GM08714 (cell line): ENCODE data around the gene PRUNE2.
"Not testable (repeated sequence)": the region's sequence is repeated elsewhere in the genome, so short reads cannot be mapped to it uniquely, and the experiment has no call there.

ENCODE experiments used
- H3K4me3 ChIP-seq: fragments of 200-500 bp; sonication (Bioruptor generic); 2 replicates; pipeline ENCODE4 v1.5.1; 2014; ENCODE audit warnings: mild to moderate bottlenecking, low read length, inconsistent platforms
- ZNF274 ChIP-seq: IDR thresholded peaks from 2 replicates; pipeline ENCODE4 v1.6.1; 2012; ENCODE audit warnings: mild to moderate bottlenecking, low read depth, low read length

PRUNE2 gene

DNA sequence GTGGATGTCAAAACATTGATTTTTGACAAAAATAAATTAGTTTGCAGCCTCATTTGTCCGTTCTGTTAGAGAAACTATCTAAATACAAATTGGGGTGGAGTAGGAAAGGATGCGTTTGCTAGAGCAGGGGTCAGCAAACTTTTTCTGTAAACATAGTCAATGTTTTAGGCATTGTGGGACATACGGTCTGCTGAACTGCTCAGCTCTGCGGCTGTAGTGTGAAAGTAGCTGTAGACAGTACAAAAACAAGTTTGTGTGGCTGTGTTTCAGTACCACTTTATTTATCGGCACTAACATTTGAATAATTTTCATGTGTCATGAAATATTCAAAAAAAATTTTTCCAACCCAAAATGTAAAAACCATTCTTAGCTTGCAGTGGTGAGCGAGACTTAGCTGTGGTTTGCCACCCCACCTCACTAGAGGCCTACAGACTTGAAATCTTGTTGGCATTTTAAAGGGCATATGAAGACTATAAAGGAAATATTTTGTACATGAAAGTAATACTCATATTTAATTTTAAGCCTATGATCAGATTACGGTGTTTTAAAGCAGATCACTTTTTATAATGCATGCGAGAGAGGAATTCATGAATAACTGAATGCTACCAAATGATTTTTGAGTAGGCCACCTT is 292.6 kb downstream of the PRUNE2 start:
- no peak overlapping the region for H3K4me3 ChIP-seq
- TF ChIP-seq ZNF274 = no peak

GRCh38 chr9:76610011-76610352 is 295.9 kb downstream of the PRUNE2 start:
- no peak for TF ChIP-seq ZNF274
- H3K4me3 ChIP-seq = no peak overlapping the region

DNA sequence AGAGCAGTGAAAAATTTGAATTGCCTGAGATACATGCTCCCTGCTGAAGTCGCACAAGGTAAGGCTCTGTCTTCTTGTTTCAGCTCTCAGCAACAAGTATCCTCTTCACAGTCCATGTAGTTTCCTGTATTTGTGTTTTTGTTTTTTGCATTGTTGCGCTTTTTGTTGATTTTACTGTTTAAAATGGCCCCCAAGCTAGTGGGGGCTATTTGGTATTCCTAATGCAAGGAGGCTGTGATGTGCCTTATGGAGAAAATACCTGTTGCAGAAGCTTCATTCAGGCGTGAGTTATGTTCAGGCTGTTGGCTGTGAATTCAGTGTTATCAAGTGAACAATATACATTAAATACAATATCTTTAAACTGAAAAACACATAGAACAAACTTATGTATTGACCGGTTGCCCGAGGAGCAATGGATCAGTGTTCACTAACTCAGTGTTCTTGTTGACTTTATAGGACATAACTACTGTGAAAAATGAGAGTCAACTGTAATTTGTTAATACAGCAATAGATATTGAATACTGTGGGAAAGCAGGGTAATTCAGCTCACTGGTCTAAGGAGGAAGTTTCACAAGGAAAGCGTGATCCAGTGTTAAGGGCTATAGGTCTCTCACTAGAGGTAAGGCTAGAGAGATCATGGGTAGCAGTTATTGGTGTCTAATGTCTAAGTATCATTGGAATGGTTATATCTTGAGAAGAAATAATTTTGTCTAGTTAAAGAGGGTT is 296.5 kb downstream of the PRUNE2 start:
- H3K4me3 ChIP-seq = no peak overlapping the region
- no peak for TF ChIP-seq ZNF274

DNA sequence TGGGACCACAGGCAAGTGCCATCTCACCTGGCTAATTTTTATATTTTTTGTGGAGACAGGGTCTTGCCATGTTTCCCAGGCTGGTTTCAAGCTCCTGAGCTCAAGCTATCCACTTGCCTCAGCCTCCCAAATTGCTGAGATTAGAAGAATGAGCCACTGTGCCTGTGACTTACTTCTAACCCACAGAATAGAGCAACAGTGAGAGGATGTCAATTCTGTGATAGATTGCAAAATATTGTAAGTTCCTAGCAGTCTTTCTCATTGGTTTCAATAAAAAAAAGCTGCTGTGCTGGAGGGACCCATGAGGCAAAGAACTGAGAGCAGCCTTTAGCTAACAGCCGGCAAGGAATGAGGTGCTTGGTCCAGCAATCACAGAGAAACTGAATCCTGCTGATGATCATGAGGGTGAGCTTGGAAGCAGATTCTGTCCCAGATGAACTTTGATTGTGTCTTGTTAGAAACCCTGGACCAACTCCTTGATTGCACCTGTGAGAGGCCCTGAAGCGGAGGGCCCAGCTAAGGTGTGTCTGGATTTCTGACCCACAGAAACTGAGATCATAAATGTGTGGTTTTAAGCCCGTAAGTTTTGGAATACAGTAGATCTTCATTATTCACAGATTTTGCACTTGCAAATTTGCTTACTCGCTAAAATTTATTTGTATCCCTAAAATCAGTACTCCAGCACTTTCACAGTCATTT is 297.2 kb downstream of the PRUNE2 start:
- no peak for TF ChIP-seq ZNF274
- no peak overlapping the region for H3K4me3 ChIP-seq

DNA sequence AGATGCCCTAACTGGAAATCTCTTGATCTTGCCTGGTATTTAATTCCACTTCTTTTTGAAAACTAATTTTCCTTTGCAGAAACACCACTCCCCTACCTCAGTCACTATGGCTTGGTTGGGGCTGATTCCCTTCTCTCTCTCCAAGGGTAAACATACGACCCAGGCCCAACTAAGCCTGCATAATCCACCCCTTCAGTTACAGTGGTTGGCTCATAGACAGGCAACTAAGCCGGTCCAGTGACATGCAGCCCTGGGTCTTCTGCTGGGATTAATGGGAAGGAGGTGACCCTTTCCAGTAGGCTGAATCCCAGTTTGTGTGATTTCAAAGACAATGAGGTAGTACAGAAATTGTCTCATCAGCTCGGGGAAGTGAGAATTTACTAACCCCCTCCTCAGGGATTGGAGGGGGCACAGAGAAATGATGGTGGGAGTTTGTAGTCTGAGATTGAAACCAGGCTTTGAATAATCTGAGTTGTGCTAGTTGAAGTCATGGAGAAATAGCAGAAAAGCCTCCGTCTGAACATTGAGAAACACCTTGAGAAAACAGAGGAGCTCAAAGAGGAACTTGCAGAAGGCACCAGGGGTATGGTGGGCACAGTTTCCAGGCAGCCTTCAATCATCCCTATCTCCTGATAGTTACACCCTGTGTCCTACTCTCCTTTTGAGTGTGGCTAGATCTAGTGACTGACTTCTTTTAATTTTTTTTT is 298.0 kb downstream of the PRUNE2 start:
- no peak overlapping the region for H3K4me3 ChIP-seq
- no peak for TF ChIP-seq ZNF274

DNA sequence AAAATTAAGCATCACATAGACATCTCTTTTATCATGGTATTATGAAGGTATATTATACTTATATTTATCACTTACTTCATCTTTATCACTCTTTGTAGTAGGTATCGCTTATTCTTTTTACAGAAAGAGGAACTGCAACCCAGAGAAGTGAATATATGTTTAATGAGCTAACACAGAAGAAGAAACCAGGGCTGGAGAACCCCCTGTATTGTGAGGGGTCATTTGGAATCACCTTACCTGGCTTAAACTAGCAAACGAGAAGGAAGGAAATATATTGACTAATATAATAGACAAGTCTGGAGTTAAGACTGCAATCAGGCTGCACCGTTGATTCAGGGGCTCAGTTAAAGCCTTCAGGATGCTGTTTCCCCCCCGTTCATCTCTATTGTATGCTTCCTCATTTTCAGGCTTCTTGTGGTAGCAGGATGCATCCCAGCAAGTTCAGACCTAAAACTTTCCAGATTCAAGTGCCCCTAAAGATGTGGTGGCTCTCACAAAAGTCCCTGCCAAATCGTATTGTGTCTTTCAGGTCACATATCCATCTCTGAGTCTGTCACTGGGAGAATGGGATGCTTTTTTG is 300.5 kb downstream of the PRUNE2 start:
- TF ChIP-seq ZNF274 = no peak
- no peak overlapping the region for H3K4me3 ChIP-seq

- H3K4me3 ChIP-seq = no peak overlapping the region
Measured at GRCh38 chr9:76603931-76604570, 301.9 kb downstream of the PRUNE2 start.

GRCh38 chr9:76603448-76603895 is 302.4 kb downstream of the PRUNE2 start:
- no peak for TF ChIP-seq ZNF274
- H3K4me3 ChIP-seq = no peak overlapping the region

More at GRCh38 chr9:76603931-76604570, 301.9 kb downstream of the PRUNE2 start:
- no peak for TF ChIP-seq ZNF274

- no peak for TF ChIP-seq ZNF274
- no peak overlapping the region for H3K4me3 ChIP-seq
Measured at GRCh38 chr9:76602199-76602598, 303.7 kb downstream of the PRUNE2 start.

GRCh38 chr9:76600007-76600615 is 305.8 kb downstream of the PRUNE2 start:
- H3K4me3 ChIP-seq = no peak overlapping the region
- TF ChIP-seq ZNF274 = no peak

GRCh38 chr9:76598981-76599380 is 306.9 kb downstream of the PRUNE2 start:
- H3K4me3 ChIP-seq = no peak overlapping the region
- TF ChIP-seq ZNF274 = no peak

DNA sequence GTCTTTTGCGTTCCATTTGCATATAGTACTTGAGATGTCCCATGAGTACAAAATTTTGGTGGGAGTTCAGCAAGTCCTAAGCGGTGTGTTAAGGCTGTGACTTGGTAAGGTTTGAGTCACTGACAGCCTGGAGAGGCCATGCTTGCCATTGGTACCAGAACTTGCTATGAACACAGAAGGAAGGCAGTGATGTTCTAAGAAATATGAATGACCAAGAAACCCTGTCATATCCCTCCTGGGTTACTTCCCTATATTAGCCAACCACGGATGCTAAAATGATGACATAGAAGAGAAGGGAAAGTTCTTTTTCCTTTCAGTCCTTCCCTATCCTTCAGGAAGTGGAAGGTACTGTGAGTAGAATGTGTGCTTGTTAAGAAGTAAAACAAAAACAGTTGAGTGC is 310.3 kb downstream of the PRUNE2 start:
- no peak overlapping the region for H3K4me3 ChIP-seq
- TF ChIP-seq ZNF274 = no peak

DNA sequence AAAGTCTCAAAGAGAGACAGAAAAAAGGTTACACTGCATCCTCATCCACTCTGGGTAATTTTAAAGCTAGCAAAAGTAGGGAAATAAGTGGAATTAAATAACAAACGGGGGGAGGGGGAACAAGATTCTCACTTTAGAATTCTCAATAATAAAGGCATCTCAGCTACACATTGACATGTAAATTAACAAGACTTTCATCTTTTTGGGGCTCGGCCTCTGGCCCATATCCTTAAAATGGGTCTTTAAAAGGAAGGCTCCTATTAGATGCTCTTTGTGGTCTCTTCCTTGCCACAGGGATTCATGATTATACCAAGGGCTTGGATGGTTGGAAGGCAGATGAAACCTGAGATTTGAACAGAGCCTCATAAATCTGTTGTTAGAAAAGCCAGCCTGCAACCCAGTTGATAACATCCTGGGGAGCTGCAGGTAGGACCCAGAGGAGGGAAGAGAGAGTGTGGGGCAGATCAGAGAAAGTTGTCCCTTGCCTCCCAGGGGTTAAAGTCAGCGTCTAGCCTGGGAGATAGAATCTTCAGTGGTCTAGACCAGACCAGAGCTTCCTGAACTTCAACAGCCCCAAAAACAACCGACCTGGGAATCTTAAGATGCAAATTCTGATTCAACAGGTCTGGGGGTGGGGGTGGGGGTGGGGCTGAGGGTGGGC is 311.0 kb downstream of the PRUNE2 start:
- no peak for TF ChIP-seq ZNF274
- H3K4me3 ChIP-seq = no peak overlapping the region

DNA sequence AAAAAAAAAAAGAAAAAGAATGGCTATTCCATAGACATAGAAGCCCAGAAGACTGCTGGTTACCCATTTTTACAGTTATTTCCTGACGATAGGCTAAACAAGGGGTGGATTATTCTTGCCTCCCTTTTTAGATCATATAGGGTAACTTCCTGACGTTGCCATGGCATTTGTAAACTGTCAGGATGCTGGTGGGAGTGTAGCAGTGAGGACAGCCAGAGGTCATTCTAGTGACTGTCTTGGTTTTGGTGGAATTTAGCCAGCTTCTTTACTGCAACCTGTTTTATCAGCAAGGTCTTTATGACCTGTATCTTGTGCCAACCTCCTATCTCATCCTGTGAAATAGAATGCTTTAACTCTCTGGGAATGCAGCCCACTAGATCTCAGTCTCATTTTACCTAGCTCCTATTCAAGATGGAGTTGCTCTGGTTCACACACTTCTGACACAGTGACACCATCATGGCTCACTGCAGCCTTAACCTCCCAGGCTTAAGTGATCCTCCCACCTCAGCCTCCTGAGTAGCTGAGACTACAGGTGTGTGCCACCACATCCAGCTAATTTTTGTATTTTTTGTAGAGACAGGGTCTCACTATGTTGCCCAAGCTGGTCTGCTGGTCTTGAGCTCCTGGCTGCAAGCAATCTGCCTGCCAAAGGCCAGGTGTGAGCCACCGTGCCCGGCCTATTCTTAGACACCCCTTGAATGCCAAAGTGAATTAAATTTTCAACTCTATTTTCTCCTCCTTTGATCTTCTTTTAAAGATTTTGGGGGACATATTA is 311.8 kb downstream of the PRUNE2 start:
- H3K4me3 ChIP-seq = not testable (repeated sequence)
